ENCODE data around the gene FAM53B.

- TF ChIP-seq POLR2A (IDR thresholded peaks at IDR 0.05; ENCODE audit: low read depth) (no peak), CTCF (IDR thresholded peaks at IDR 0.05) (no peak), POLR2AphosphoS5 (IDR thresholded peaks at IDR 0.05) (peak; percentile 17 to 36), EP300 (IDR thresholded peaks at IDR 0.05) (no peak)
Observed at GRCh38 chr10:124653811-124654651, 90.1 kb downstream of the FAM53B start.

Data from esophagus muscularis mucosa (tissue), 4 donors.